CD14-positive monocyte (primary cell): ENCODE data around the gene OTULIN. TPM values are rescaled to one million over a fixed set of nuclear protein-coding genes. Genes with fewer than 3 reads are reported as not detected.
A peak's percentile ranks its signal among the peaks of the same experiment; 100 is the strongest.

Source experiments
- DNase-seq, 3 donors: peaks; one replicate each; pipeline ENCODE4 v3.0.0-alpha.2; 2011 to 2022
- H2AFZ ChIP-seq: 2 replicates; pipeline ENCODE4 v1.6.0; 2012; ENCODE audit warnings: mild to moderate bottlenecking, low read depth, low read length, inconsistent platforms; ENCODE audit not compliant: insufficient read depth, poor library complexity, severe bottlenecking
- H3K27ac ChIP-seq, 2 donors: 1 replicate in 1 of 2; 2 replicates in 1 of 2; pipeline ENCODE4 v1.5.1; 2012 to 2013; ENCODE audit warnings: low read length in 2 of 2, control low read depth in 1 of 2, inconsistent platforms in 1 of 2, low read depth in 1 of 2, mild to moderate bottlenecking in 1 of 2
- H3K27me3 ChIP-seq, 2 donors: one replicate each; pipeline versions ENCODE4 v1.6.0 to v1.6.1; 2011 to 2013; ENCODE audit warnings: low read length in 2 of 2; ENCODE audit not compliant: control insufficient read depth in 2 of 2, insufficient read depth in 2 of 2
- H3K36me3 ChIP-seq, 2 donors: replicated peaks in 1 of 2; 1 replicate in 1 of 2; 2 replicates in 1 of 2; pipeline versions ENCODE4 v1.5.1 to v1.6.1; 2012 to 2013; ENCODE audit warnings: low read length in 2 of 2, control low read depth in 1 of 2, inconsistent platforms in 1 of 2, mild to moderate bottlenecking in 1 of 2; ENCODE audit not compliant: insufficient read depth in 2 of 2, control insufficient read depth in 1 of 2
- H3K4me1 ChIP-seq, 2 donors: 1 replicate in 1 of 2; 2 replicates in 1 of 2; pipeline versions ENCODE4 v1.5.1 to v1.6.1; 2012 to 2013; ENCODE audit warnings: low read length in 2 of 2, control low read depth in 1 of 2, inconsistent platforms in 1 of 2, mild to moderate bottlenecking in 1 of 2, moderate library complexity in 1 of 2; ENCODE audit not compliant: insufficient read depth in 2 of 2, control insufficient read depth in 1 of 2
- H3K4me2 ChIP-seq: replicated peaks from 2 replicates; pipeline ENCODE3; 2012; ENCODE audit warnings: low read length, moderate library complexity, mild to moderate bottlenecking; ENCODE audit not compliant: poor library complexity, severe bottlenecking; ENCODE audit errors: extremely low read depth
- H3K4me3 ChIP-seq, 3 experiments: fragments of 200-600 bp in 1 of 3; sonication (generic) in 1 of 3; replicated peaks in 1 of 3; 1 replicate in 2 of 3; 2 replicates in 1 of 3; pipeline ENCODE4 v1.5.1; 2011 to 2013; ENCODE audit warnings: low read length in 3 of 3, mild to moderate bottlenecking in 3 of 3, control low read depth in 2 of 3, low read depth in 2 of 3, inconsistent platforms in 1 of 3, moderate library complexity in 1 of 3
- H3K79me2 ChIP-seq: 2 replicates; pipeline ENCODE4 v1.6.0; 2012; ENCODE audit warnings: mild to moderate bottlenecking, control low read depth, inconsistent platforms, low read length, moderate library complexity; ENCODE audit not compliant: insufficient read depth
- H3K9ac ChIP-seq: 2 replicates; pipeline ENCODE4 v1.6.0; 2017; ENCODE audit warnings: low read length, mild to moderate bottlenecking; ENCODE audit not compliant: insufficient read depth, poor library complexity, severe bottlenecking
- H3K9me3 ChIP-seq, 2 donors: replicated peaks in 1 of 2; 1 replicate in 1 of 2; 2 replicates in 1 of 2; pipeline versions ENCODE4 v1.5.1 to v1.6.1; 2012 to 2013; ENCODE audit warnings: low read length in 2 of 2, control low read depth in 1 of 2; ENCODE audit not compliant: control insufficient read depth in 1 of 2, insufficient read depth in 1 of 2
- H4K20me1 ChIP-seq: 2 replicates; pipeline ENCODE4 v1.6.0; 2012; ENCODE audit warnings: mild to moderate bottlenecking, low read length, control low read depth, moderate library complexity; ENCODE audit not compliant: insufficient read depth
- H3K27ac Mint-ChIP-seq, 7 donors: one replicate each; pipeline ENCODE4 v1.8.0; 2020; ENCODE audit warnings: mild to moderate bottlenecking in 7 of 7, mixed read lengths in 7 of 7, moderate library complexity in 6 of 7, inconsistent platforms in 2 of 7
- H3K27me3 Mint-ChIP-seq, 3 donors: one replicate each; pipeline ENCODE4 v1.8.0; 2021 to 2022; ENCODE audit warnings: low read depth in 3 of 3, mild to moderate bottlenecking in 3 of 3, mixed read lengths in 3 of 3, moderate library complexity in 3 of 3, inconsistent platforms in 1 of 3
- H3K36me3 Mint-ChIP-seq, 2 donors: one replicate each; pipeline ENCODE4 v1.8.0; 2020; ENCODE audit warnings: mixed read lengths in 2 of 2, inconsistent platforms in 1 of 2, mild to moderate bottlenecking in 1 of 2
- H3K4me1 Mint-ChIP-seq: one replicate; pipeline ENCODE4 v1.8.0; 2020; ENCODE audit warnings: mild to moderate bottlenecking, mixed read lengths
- H3K4me3 Mint-ChIP-seq, 2 donors: one replicate each; pipeline ENCODE4 v1.8.0; 2020; ENCODE audit warnings: mild to moderate bottlenecking in 2 of 2, mixed read lengths in 2 of 2, moderate library complexity in 1 of 2
- H3K9me3 Mint-ChIP-seq, 7 donors: one replicate each; pipeline ENCODE4 v1.8.0; 2020 to 2022; ENCODE audit warnings: mixed read lengths in 7 of 7, mild to moderate bottlenecking in 6 of 7, moderate library complexity in 6 of 7, inconsistent platforms in 2 of 7
- WGBS: methylation state at CpG from one replicate; pipeline ENCODE4 v1.1.5; 2013; ENCODE audit warnings: missing lambda C conversion rate; ENCODE audit not compliant: insufficient coverage; 5-methylcytosine and 5-hydroxymethylcytosine counted together
- intact Hi-C, 2 donors: fragments of 100-400 bp; cut with micrococcal nuclease; formaldehyde crosslinking; loops; one replicate each; pipeline versions ENCODE4 v1.15.0 to v1.15.1; 2023
- polyA plus RNA-seq, 3 donors: library from polyadenylated mRNA; depleted of rRNA in 1 of 3; unstranded in 2 of 3; stranded (reverse) in 1 of 3; fragments of 300-500 nt in 2 of 3; fragments of >200 nt in 1 of 3; fragmentation: Illumina TruSeq in 2 of 3; gene quantifications; 1 replicate in 2 of 3; 2 replicates in 1 of 3; pipeline ENCODE4 v1.2.3, GENCODE V29; 2012 to 2021
- TF ChIP-seq, protein P1 (sequence below): fragments of 200-600 bp; IDR thresholded peaks from one replicate; pipeline ENCODE4 v1.8.0; 2022; ENCODE audit warnings: antibody characterized with exemption, mild to moderate bottlenecking

Gene OTULIN
- polyA plus RNA-seq, 3 donors = 13.7 to 14.2 (median 14.0) TPM

GRCh38 chr5:14718778-14719177 lies 54.3 kb downstream of the OTULIN start:
- DNase-seq = no peak
- Histone ChIP-seq H3K9me3 (no peaks in the 10 kb centered on the region), H4K20me1 (peaks cover 3% of the 10 kb centered on the region), H3K9ac (no peak overlapping the region), H2AFZ (no peak overlapping the region), H3K79me2 (no peaks in the 10 kb centered on the region), H3K27me3 (no peaks in the 10 kb centered on the region), H3K27ac (no peak overlapping the region), H3K4me1 (peaks cover 4 to 11% of the 10 kb centered on the region in 2 donors), H3K36me3 (peaks cover 1 to 7% of the 10 kb centered on the region in 2 donors), H3K4me2 (no peak overlapping the region), H3K4me3 (no peak overlapping the region)
- intact Hi-C loops = no loop called here
- peak overlapping the region in 1 of 7 donors; percentile 14 for H3K27ac Mint-ChIP-seq
- H3K9me3 Mint-ChIP-seq = peaks cover 0 to 6% (median 0%) of the 10 kb centered on the region in 7 donors
- H3K4me3 Mint-ChIP-seq = peak overlapping the region in 1 of 2 donors; percentile 39
- peaks cover 17% of the 10 kb centered on the region for H3K4me1 Mint-ChIP-seq
- TF ChIP-seq, protein P1, sequence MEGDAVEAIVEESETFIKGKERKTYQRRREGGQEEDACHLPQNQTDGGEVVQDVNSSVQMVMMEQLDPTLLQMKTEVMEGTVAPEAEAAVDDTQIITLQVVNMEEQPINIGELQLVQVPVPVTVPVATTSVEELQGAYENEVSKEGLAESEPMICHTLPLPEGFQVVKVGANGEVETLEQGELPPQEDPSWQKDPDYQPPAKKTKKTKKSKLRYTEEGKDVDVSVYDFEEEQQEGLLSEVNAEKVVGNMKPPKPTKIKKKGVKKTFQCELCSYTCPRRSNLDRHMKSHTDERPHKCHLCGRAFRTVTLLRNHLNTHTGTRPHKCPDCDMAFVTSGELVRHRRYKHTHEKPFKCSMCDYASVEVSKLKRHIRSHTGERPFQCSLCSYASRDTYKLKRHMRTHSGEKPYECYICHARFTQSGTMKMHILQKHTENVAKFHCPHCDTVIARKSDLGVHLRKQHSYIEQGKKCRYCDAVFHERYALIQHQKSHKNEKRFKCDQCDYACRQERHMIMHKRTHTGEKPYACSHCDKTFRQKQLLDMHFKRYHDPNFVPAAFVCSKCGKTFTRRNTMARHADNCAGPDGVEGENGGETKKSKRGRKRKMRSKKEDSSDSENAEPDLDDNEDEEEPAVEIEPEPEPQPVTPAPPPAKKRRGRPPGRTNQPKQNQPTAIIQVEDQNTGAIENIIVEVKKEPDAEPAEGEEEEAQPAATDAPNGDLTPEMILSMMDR = no peak
- H3K36me3 Mint-ChIP-seq = peaks cover 10 to 28% of the 10 kb centered on the region in 2 donors
- H3K27me3 Mint-ChIP-seq = peaks cover 0 to 7% (median 2%) of the 10 kb centered on the region in 3 donors
- 100% methylated on average over 1 of the region's 5 CpGs for WGBS

- Histone ChIP-seq H3K9me3 (no peaks in the 10 kb centered on the region), H3K27ac (no peak overlapping the region), H3K4me1 (peaks cover 20 to 27% of the 10 kb centered on the region in 2 donors), H2AFZ (no peak overlapping the region), H3K9ac (no peak overlapping the region), H3K4me2 (no peak overlapping the region), H3K27me3 (no peaks in the 10 kb centered on the region), H3K79me2 (no peaks in the 10 kb centered on the region), H3K4me3 (no peak overlapping the region), H4K20me1 (no peaks in the 10 kb centered on the region), H3K36me3 (peaks cover 0 to 5% of the 10 kb centered on the region in 2 donors)
- peaks cover 0 to 7% (median 4%) of the 10 kb centered on the region in 3 donors for H3K27me3 Mint-ChIP-seq
- H3K36me3 Mint-ChIP-seq = peaks cover 5 to 14% of the 10 kb centered on the region in 2 donors
- 92% methylated on average over 3 of the region's 3 CpGs for WGBS
- peaks cover 29% of the 10 kb centered on the region for H3K4me1 Mint-ChIP-seq
- DNase-seq = no peak
- intact Hi-C loops = loop anchor here in 1 of 2 donors (10.0 kb wide), 1 partner anchor 154 kb away; the partner anchor contains the start of gene ANKH
- H3K27ac Mint-ChIP-seq = peak overlapping the region in 1 of 7 donors; percentile 44
- TF ChIP-seq, protein P1 = no peak
- peaks cover 0 to 7% (median 0%) of the 10 kb centered on the region in 7 donors for H3K9me3 Mint-ChIP-seq
- H3K4me3 Mint-ChIP-seq = no peak overlapping the region
These were observed 55.9 kb downstream of the OTULIN start for GRCh38 chr5:14720236-14720923.
